Peyer's patch (tissue), 4 donors: ENCODE data around the gene GTSE1. TPM values are rescaled to one million over a fixed set of nuclear protein-coding genes. Genes with fewer than 3 reads are reported as not detected.

Source experiments
- DNase-seq, 3 donors: peaks; one replicate each; pipeline ENCODE4 v3.0.0-alpha.2; 2017 to 2019
- H3K27ac ChIP-seq, 4 donors: fragments of 200-600 bp; sonication (generic); one replicate each; pipeline ENCODE4 v1.5.1; 2016 to 2019
- H3K27me3 ChIP-seq, 2 donors: fragments of 200-600 bp; sonication (generic); one replicate each; pipeline ENCODE4 v1.5.1; 2019
- H3K36me3 ChIP-seq, 3 donors: fragments of 200-600 bp; sonication (generic); one replicate each; pipeline ENCODE4 v1.5.1; 2016 to 2019
- H3K4me1 ChIP-seq, 4 donors: fragments of 200-600 bp; sonication (generic); one replicate each; pipeline ENCODE4 v1.5.1; 2016 to 2019
- H3K4me3 ChIP-seq, 4 donors: fragments of 200-600 bp; sonication (generic); 1 replicate in 3 of 4; 2 replicates in 1 of 4; pipeline ENCODE4 v1.5.1; 2016 to 2019; ENCODE audit warnings: mild to moderate bottlenecking in 1 of 4
- H3K9me3 ChIP-seq, 4 donors: fragments of 200-600 bp; sonication (generic); one replicate each; pipeline ENCODE4 v1.5.1; 2016 to 2019; ENCODE audit warnings: mild to moderate bottlenecking in 1 of 4
- CTCF ChIP-seq, 6 experiments: fragments of 450-650 bp in 4 of 6; fragments of 200-600 bp in 2 of 6; sonication (generic) in 1 of 6; IDR thresholded peaks; one replicate each; pipeline ENCODE4 v1.5.1; 2017 to 2019; ENCODE audit warnings: antibody characterized with exemption in 6 of 6, mild to moderate bottlenecking in 3 of 6, moderate library complexity in 1 of 6
- POLR2A ChIP-seq, 2 donors: fragments of 450-650 bp; IDR thresholded peaks; one replicate each; pipeline ENCODE4 v1.5.1; 2017; ENCODE audit warnings: antibody characterized with exemption in 2 of 2, mild to moderate bottlenecking in 2 of 2, moderate library complexity in 2 of 2
- total RNA-seq, 4 donors: library from RNA; depleted of rRNA; stranded (reverse); fragments of >200 nt; gene quantifications; one replicate each; pipeline ENCODE4 v1.1.0, GENCODE V29; 2016

GTSE1 gene
- total RNA-seq, 4 donors from 2014 or later: 2.3 to 14.9 (median 5.9) TPM

DNA sequence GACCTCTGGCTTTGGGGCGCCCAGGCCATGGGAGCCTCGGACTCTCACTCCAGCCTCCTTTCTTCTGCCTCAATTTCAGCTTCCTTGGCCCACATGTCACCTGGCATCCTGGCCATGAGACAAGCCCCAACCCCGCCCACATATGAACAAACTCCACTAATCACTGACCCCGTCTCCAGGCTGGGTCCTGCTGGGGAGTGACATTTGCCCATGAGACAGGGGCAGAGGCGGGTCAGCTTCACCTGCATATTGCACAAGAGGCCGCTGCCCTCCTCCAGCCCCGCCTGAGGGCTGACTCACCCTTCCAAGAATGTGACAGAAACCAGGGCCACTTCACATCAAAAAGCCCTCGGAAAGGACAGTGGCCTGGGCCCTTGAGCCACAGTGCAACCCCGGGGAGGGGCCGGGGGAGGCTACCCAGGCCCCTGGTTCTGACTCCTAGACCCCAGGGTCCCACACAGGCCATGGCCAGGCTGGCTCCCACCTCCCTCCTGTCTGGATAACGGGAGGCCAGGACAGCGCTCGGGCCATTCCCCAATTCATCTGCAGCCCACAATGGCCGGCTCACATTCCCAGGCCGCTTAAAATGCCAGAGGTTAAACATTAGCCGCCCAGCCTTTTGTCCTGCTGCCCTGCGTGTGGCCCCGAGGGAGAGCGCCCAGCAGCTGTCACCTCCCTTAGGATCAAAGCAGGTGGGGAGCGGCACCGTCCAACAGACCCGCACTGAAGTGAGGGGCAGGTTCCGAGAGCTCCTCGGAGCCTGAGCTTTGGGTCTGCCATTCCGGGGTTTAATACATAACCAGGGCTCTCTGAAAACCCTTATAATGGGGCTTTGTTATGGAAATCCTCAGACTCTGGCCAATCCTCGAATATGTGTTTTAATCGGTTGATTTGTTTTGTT lies 81.1 kb downstream of the GTSE1 start:
- Histone ChIP-seq H3K4me3 (no peak overlapping the region), H3K36me3 (no peaks in the 10 kb centered on the region), H3K27ac (peak overlapping the region in 1 of 4 donors; percentile 75), H3K9me3 (peaks cover 0 to 8% (median 0%) of the 10 kb centered on the region in 4 donors), H3K4me1 (peaks cover 0 to 42% (median 0%) of the 10 kb centered on the region in 4 donors), H3K27me3 (no peaks in the 10 kb centered on the region)
- TF ChIP-seq POLR2A (IDR thresholded peaks at IDR 0.05) (no peak), CTCF (IDR thresholded peaks at IDR 0.05) (no peak)
- DNase-seq: peak in 2 of 3 donors; percentile 78 to 89

- TF ChIP-seq POLR2A (IDR thresholded peaks at IDR 0.05) (no peak), CTCF (IDR thresholded peaks at IDR 0.05) (no peak)
- H3K27ac ChIP-seq: peak overlapping the region in 1 of 4 donors; percentile 75
- no peaks in the 10 kb centered on the region for H3K27me3 ChIP-seq
- H3K9me3 ChIP-seq: peaks cover 0 to 8% (median 0%) of the 10 kb centered on the region in 4 donors
- no peak for DNase-seq
- peaks cover 0 to 38% (median 0%) of the 10 kb centered on the region in 4 donors for H3K4me1 ChIP-seq
- no peak overlapping the region for H3K4me3 ChIP-seq
- H3K36me3 ChIP-seq: no peaks in the 10 kb centered on the region
Observed at GRCh38 chr22:46378426-46379065, 81.9 kb downstream of the GTSE1 start.

GRCh38 chr22:46379066-46379930 lies 82.6 kb downstream of the GTSE1 start:
- Histone ChIP-seq H3K27me3 (no peaks in the 10 kb centered on the region), H3K4me3 (peak overlapping the region in 1 of 4 donors; percentile 43), H3K4me1 (peaks cover 0 to 31% (median 0%) of the 10 kb centered on the region in 4 donors), H3K9me3 (peaks cover 0 to 8% (median 0%) of the 10 kb centered on the region in 4 donors), H3K27ac (peak overlapping the region in 1 of 4 donors; percentile 75), H3K36me3 (no peaks in the 10 kb centered on the region)
- no peak for DNase-seq
- no peak for TF ChIP-seq CTCF (IDR thresholded peaks at IDR 0.05)
- no peak for TF ChIP-seq POLR2A (IDR thresholded peaks at IDR 0.05)

- Histone ChIP-seq H3K36me3 (no peaks in the 10 kb centered on the region), H3K9me3 (peaks cover 0 to 8% (median 0%) of the 10 kb centered on the region in 4 donors), H3K4me1 (peaks cover 0 to 24% (median 0%) of the 10 kb centered on the region in 4 donors), H3K4me3 (peak overlapping the region in 1 of 4 donors; percentile 43), H3K27ac (no peak overlapping the region), H3K27me3 (no peaks in the 10 kb centered on the region)
- DNase-seq: no peak
- TF ChIP-seq CTCF (IDR thresholded peaks at IDR 0.05) (no peak), POLR2A (IDR thresholded peaks at IDR 0.05) (no peak)
Observed at GRCh38 chr22:46380069-46380468, 83.4 kb downstream of the GTSE1 start.

Other genes starting within 250 kb of the GTSE1 start
- gene PPARA, start 146.3 kb upstream of the GTSE1 start, total RNA-seq: 100 to 1,000 TPM in 3 of 4 donors, 10 to 100 TPM in 1; 21.5 to 231 (median 189) TPM
- 10 to 100 TPM in 3 of 4 donors, 1 to 10 TPM in 1; 7.0 to 23.9 (median 12.1) TPM for gene CDPF1, start 46.6 kb upstream of the GTSE1 start, total RNA-seq
- 1 to 10 TPM in 1 of 4 donors, under 1 TPM in 2, not detected in 1; 0.13 to 1.3 (median 0.35) TPM for gene PKDREJ, start 33.5 kb upstream of the GTSE1 start, total RNA-seq
- gene TTC38, start 28.9 kb upstream of the GTSE1 start, total RNA-seq: 100 to 1,000 TPM; 173 to 606 (median 587) TPM
- gene TRMU, start 38.8 kb downstream of the GTSE1 start, total RNA-seq: 100 to 1,000 TPM in 1 of 4 donors, 10 to 100 TPM in 3; 35.2 to 101 (median 83.3) TPM
- gene CELSR1, start 240.8 kb downstream of the GTSE1 start, total RNA-seq: 10 to 100 TPM in 1 of 4 donors, 1 to 10 TPM in 3; 1.1 to 22.3 (median 1.5) TPM